Peyer's patch (tissue), 4 donors: ENCODE data around the gene EIF1.

Source experiments
- CTCF ChIP-seq, 6 experiments: fragments of 450-650 bp in 4 of 6; fragments of 200-600 bp in 2 of 6; sonication (generic) in 1 of 6; IDR thresholded peaks; one replicate each; pipeline ENCODE4 v1.5.1; 2017 to 2019; ENCODE audit warnings: antibody characterized with exemption in 6 of 6, mild to moderate bottlenecking in 3 of 6, moderate library complexity in 1 of 6
- POLR2A ChIP-seq, 2 donors: fragments of 450-650 bp; IDR thresholded peaks; one replicate each; pipeline ENCODE4 v1.5.1; 2017; ENCODE audit warnings: antibody characterized with exemption in 2 of 2, mild to moderate bottlenecking in 2 of 2, moderate library complexity in 2 of 2

GRCh38 chr17:41739661-41740352 lies 51.1 kb downstream of the EIF1 start:
- TF ChIP-seq POLR2A (IDR thresholded peaks at IDR 0.05) (no peak), CTCF (IDR thresholded peaks at IDR 0.05) (no peak)
